ENCODE measurements around the gene RENBP. TPM values are rescaled to one million over a fixed set of nuclear protein-coding genes. Genes with fewer than 3 reads are reported as not detected.

The RENBP gene
- total and polyA plus RNA-seq, 9 of the 15 experiments (the other 6 are each of a cell fraction or from before 2014, with no cell fraction given), result 0.07 to 14.8 (median 10.6) TPM; not detected in 1

- TF ChIP-seq TSC22D4 (tag; IDR thresholded peaks at IDR 0.05) (no peak), VEZF1 (CRISPR knock-in tag; IDR thresholded peaks at IDR 0.05) (peak; percentile 73), ZNF583 (CRISPR knock-in tag; IDR thresholded peaks at IDR 0.05) (no peak), ATF2 (CRISPR knock-in tag; IDR thresholded peaks at IDR 0.05) (no peak), ETS1 (conservative IDR thresholded peaks at IDR 0.05; ENCODE audit: control insufficient read depth, low read depth, low read length) (0 out of 2 replicates have a peak, but pooled peaks have one; percentile 41), RBFOX2 (IDR thresholded peaks at IDR 0.05; ENCODE audit: low read depth, low read length) (peak; percentile 87), GABPB2 (CRISPR knock-in tag; conservative IDR thresholded peaks at IDR 0.05) (no peak), CTBP1 (IDR thresholded peaks at IDR 0.05; ENCODE audit: borderline replicate concordance) (peak; percentile 93), HINFP (tag; conservative IDR thresholded peaks at IDR 0.05; ENCODE audit: low read depth) (no peak), NCOR1 (IDR thresholded peaks at IDR 0.05) (no peak), ASH1L (IDR thresholded peaks at IDR 0.05; ENCODE audit: borderline replicate concordance, low read depth, partially characterized antibody) (no peak), KAT2B (IDR thresholded peaks at IDR 0.05; ENCODE audit: low read depth, low read length) (no peak), TFAP4 (CRISPR knock-in tag; IDR thresholded peaks at IDR 0.05; ENCODE audit: borderline replicate concordance) (peak; percentile 97), E2F3 (CRISPR knock-in tag; IDR thresholded peaks at IDR 0.05) (peak; percentile 19; the same call in 1 of the 2 replicates), STAG1 (CRISPR knock-in tag; IDR thresholded peaks at IDR 0.05; ENCODE audit: borderline replicate concordance) (no peak), NFXL1 (CRISPR knock-in tag; IDR thresholded peaks at IDR 0.05) (no peak), ZNF511 (CRISPR knock-in tag; IDR thresholded peaks at IDR 0.05) (no peak), ZNF354B (CRISPR knock-in tag; IDR thresholded peaks at IDR 0.05) (no peak), PHF21A (IDR thresholded peaks at IDR 0.05; ENCODE audit: borderline replicate concordance, low read depth) (no peak), NELFE (IDR thresholded peaks at IDR 0.05; ENCODE audit: insufficient read depth, insufficient read length) (no peak), SMARCA4 (IDR thresholded peaks at IDR 0.05) (no peak), ZNF717 (CRISPR knock-in tag; IDR thresholded peaks at IDR 0.05) (no peak)
Observed at GRCh38 chrX:153927922-153928760, 16.3 kb downstream of the RENBP start (continued).
